Breast epithelium (tissue), 4 donors: ENCODE results near the gene DAPK1. TPM values are rescaled to one million over a fixed set of nuclear protein-coding genes. Genes with fewer than 3 reads are reported as not detected.

Experiments
- DNase-seq, 2 donors: peaks; one replicate each; pipeline ENCODE4 v3.0.0-alpha.2; 2019; ENCODE audit warnings: low spot score in 2 of 2
- H3K27ac ChIP-seq, 2 donors: fragments of 200-600 bp; sonication (generic) in 1 of 2; one replicate each; pipeline ENCODE4 v1.5.1; 2016 to 2019; ENCODE audit warnings: mild to moderate bottlenecking in 1 of 2
- H3K27me3 ChIP-seq, 2 donors: fragments of 200-600 bp; sonication (generic) in 1 of 2; one replicate each; pipeline versions ENCODE4 v1.5.1 to v1.6.0; 2017 to 2019; ENCODE audit warnings: control low read depth in 1 of 2, mild to moderate bottlenecking in 1 of 2
- H3K36me3 ChIP-seq: fragments of 200-600 bp; one replicate; pipeline ENCODE4 v1.5.1; 2019
- H3K4me1 ChIP-seq, 2 donors: fragments of 200-600 bp; sonication (generic); one replicate each; pipeline ENCODE4 v1.5.1; 2016 to 2019; ENCODE audit warnings: control low read depth in 1 of 2
- H3K4me3 ChIP-seq, 3 donors: fragments of 200-600 bp; sonication (generic); 1 replicate in 2 of 3; 2 replicates in 1 of 3; pipeline ENCODE4 v1.5.1; 2016 to 2019; ENCODE audit warnings: mild to moderate bottlenecking in 3 of 3, moderate library complexity in 2 of 3
- H3K9me3 ChIP-seq, 2 donors: fragments of 200-600 bp; sonication (generic) in 1 of 2; one replicate each; pipeline ENCODE4 v1.5.1; 2016 to 2019; ENCODE audit warnings: control low read depth in 1 of 2
- POLR2A ChIP-seq: fragments of 450-650 bp; IDR thresholded peaks from one replicate; pipeline ENCODE4 v1.6.1; 2016; ENCODE audit warnings: antibody characterized with exemption, mild to moderate bottlenecking, moderate library complexity
- POLR2AphosphoS5 ChIP-seq, 3 donors: sonication (generic); formaldehyde crosslinking; IDR thresholded peaks; one replicate each; pipeline ENCODE4 v1.6.1; 2017; ENCODE audit warnings: antibody characterized with exemption in 3 of 3
- intact Hi-C: fragments of 100-400 bp; cut with DNase I; formaldehyde crosslinking; loops from one replicate; pipeline ENCODE4 v1.15.1; 2023; ENCODE audit warnings: low total_unique reads
- total RNA-seq, 3 donors: library from RNA; depleted of rRNA; stranded (reverse); fragments of >200 nt; gene quantifications; one replicate each; pipeline ENCODE4 v1.1.0, GENCODE V29; 2016
- TF ChIP-seq, protein P1 (sequence below), 3 donors: fragments of 450-650 bp; IDR thresholded peaks; one replicate each; pipeline ENCODE4 v1.5.1; 2016 to 2017; ENCODE audit warnings: antibody characterized with exemption in 3 of 3, mild to moderate bottlenecking in 3 of 3, moderate library complexity in 3 of 3

Gene DAPK1
- total RNA-seq, 3 donors from 2014 or later, result 14.7 to 42.6 (median 34.5) TPM

- intact Hi-C loops, result no loop called here
- Histone ChIP-seq H3K4me1 (no peaks in the 10 kb centered on the region), H3K27me3 (peaks cover 0 to 8% of the 10 kb centered on the region in 2 donors), H3K4me3 (no peak overlapping the region), H3K36me3 (no peaks in the 10 kb centered on the region), H3K9me3 (no peaks in the 10 kb centered on the region), H3K27ac (no peak overlapping the region)
- TF ChIP-seq POLR2AphosphoS5 (IDR thresholded peaks at IDR 0.05), result no peak
- TF ChIP-seq, protein P1, sequence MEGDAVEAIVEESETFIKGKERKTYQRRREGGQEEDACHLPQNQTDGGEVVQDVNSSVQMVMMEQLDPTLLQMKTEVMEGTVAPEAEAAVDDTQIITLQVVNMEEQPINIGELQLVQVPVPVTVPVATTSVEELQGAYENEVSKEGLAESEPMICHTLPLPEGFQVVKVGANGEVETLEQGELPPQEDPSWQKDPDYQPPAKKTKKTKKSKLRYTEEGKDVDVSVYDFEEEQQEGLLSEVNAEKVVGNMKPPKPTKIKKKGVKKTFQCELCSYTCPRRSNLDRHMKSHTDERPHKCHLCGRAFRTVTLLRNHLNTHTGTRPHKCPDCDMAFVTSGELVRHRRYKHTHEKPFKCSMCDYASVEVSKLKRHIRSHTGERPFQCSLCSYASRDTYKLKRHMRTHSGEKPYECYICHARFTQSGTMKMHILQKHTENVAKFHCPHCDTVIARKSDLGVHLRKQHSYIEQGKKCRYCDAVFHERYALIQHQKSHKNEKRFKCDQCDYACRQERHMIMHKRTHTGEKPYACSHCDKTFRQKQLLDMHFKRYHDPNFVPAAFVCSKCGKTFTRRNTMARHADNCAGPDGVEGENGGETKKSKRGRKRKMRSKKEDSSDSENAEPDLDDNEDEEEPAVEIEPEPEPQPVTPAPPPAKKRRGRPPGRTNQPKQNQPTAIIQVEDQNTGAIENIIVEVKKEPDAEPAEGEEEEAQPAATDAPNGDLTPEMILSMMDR (IDR thresholded peaks at IDR 0.05), result no peak
- TF ChIP-seq POLR2A, result no peak
- DNase-seq, result no peak
These were observed 111.8 kb downstream of the DAPK1 start for GRCh38 chr9:87609486-87609885.

DNA sequence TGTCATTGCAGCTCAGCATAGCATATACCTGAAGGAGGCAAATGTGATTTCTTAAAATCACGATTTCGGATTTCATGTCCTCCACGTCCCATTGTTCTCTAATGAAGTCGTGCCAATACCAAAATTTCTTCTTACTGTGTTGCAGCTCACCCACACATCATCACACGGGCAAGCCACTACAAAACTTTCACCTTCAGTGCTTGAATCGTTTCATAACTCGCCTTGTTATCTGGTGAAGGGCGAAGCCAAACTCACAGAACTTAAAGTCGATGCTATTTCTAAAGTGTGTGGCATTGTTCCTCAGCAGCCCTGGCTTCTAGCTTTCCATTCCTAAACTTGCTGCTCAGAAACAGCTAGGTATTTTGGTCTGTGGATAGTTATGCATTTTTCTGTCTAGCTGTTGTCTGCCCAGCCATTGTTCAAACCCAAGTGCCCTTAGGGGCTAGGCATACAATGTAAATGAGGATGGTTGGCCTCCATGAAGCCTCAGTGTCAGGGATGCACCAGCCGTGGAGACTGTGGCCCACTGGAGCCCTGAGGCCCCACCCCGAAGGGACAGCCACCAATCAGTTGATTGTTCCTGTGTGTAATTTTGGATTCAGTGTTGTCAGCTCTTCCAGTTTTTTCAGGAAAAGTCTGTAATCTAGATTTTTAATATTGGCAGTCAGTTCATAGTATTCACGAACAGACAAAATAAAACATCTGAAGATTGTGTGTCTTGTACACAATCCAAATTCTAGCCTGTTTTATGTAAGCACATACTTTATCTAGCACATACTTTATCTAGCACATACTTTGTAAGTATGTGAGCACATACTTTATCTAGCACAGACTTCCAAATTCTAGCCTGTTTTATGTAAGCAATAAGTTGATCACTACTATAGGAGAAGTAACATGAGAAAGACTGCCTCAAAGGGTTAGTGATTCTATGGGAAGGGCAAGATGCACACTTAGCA is 112.8 kb downstream of the DAPK1 start:
- intact Hi-C loops, result no loop called here
- DNase-seq, result no peak
- Histone ChIP-seq H3K4me3 (no peak overlapping the region), H3K27ac (no peak overlapping the region), H3K4me1 (no peaks in the 10 kb centered on the region), H3K27me3 (peaks cover 0 to 7% of the 10 kb centered on the region in 2 donors), H3K9me3 (no peaks in the 10 kb centered on the region), H3K36me3 (no peaks in the 10 kb centered on the region)
- no peak for TF ChIP-seq POLR2AphosphoS5 (IDR thresholded peaks at IDR 0.05)
- TF ChIP-seq, protein P1 (IDR thresholded peaks at IDR 0.05), result no peak
- TF ChIP-seq POLR2A, result no peak

DNA sequence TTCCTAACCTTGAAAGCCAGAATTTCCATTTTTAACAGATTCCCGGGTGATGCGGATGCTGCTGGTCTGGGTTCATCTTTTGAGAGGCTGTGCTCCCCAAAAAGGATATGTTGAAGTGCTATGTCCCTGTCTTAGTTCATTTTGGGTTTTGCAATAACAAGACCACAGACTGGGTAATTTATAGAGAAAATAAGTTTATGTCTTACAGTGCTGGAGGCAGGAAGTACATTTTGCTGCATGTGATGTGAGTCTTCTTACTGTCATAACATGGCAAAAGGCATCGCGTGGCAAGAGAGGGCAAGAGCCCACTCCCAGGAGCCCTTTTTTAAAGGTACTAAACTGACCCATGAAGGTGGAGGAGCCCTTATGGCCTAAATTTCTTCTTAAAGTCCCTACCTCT is 114.1 kb downstream of the DAPK1 start:
- no peak for DNase-seq
- TF ChIP-seq POLR2AphosphoS5 (IDR thresholded peaks at IDR 0.05), result no peak
- TF ChIP-seq, protein P1 (IDR thresholded peaks at IDR 0.05), result no peak
- no peak for TF ChIP-seq POLR2A
- H3K27ac ChIP-seq, result no peak overlapping the region
- H3K27me3 ChIP-seq, result peaks cover 0 to 4% of the 10 kb centered on the region in 2 donors
- H3K36me3 ChIP-seq, result no peaks in the 10 kb centered on the region
- H3K4me3 ChIP-seq, result no peak overlapping the region
- H3K4me1 ChIP-seq, result no peaks in the 10 kb centered on the region
- intact Hi-C loops, result no loop called here
- no peaks in the 10 kb centered on the region for H3K9me3 ChIP-seq

DNA sequence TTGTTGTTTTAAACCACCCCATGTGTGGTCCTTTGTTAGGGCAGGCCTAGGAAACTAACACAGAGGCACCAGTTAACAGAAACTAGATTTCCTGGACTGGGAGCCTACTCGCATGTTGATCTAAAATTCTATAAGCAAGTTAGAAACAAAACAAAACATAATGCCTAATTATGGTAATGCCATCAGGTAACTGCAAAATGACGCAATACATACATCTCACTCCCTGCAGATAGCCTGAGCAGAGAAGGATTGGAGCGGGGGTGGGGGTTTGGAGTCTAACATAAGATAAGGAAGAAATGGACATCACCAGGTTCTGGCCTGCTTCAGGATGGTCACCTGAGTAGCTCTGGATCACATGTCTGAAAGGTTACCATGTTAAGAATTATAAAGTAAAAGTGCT is 114.9 kb downstream of the DAPK1 start:
- Histone ChIP-seq H3K4me1 (no peaks in the 10 kb centered on the region), H3K27me3 (no peaks in the 10 kb centered on the region), H3K27ac (no peak overlapping the region), H3K36me3 (no peaks in the 10 kb centered on the region), H3K4me3 (no peak overlapping the region), H3K9me3 (no peaks in the 10 kb centered on the region)
- intact Hi-C loops, result no loop called here
- no peak for DNase-seq
- no peak for TF ChIP-seq POLR2AphosphoS5 (IDR thresholded peaks at IDR 0.05)
- no peak for TF ChIP-seq POLR2A
- TF ChIP-seq, protein P1 (IDR thresholded peaks at IDR 0.05), result no peak
